ENCODE measurements around the gene TRIM2. TPM values are rescaled to one million over a fixed set of nuclear protein-coding genes. Genes with fewer than 3 reads are reported as not detected.

Gene TRIM2
- total RNA-seq, 1 experiment from 2014 or later = 18.9 TPM

DNA sequence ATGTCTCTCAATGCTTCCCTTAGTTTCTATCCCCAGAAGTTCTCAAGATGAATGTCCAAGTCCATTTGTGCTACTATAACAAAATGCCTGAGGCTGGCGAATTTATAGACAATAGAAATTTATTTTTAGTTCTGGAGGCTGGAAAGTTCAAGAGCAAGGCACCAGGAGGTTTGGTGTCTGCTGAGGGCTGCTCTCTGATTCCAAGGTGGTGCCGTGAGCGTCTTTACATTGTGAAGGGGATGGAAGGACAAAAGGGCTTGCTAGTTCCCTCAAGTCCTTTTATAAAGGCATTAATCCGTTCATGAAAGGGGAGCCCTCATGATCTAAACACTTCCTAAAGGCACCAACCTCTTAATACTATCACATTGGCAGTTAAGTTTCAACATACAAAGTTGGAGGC lies 12.3 kb downstream of the TRIM2 start:
- no TSS peak for BruUV-seq (replicated peaks)
- Histone ChIP-seq H4K20me1 (ENCODE audit: low read length) (no peaks in the 10 kb centered on the region), H3K9me2 (replicated peaks; ENCODE audit: low read length) (no peaks in the 10 kb centered on the region), H3F3A (ENCODE audit: low read length, unreplicated experiment) (no peaks in the 10 kb centered on the region), H3K4me3 (ENCODE audit: low read length) (no peak overlapping the region), H3K27ac (ENCODE audit: low read length) (no peak overlapping the region), H3K79me2 (ENCODE audit: low read length) (no peaks in the 10 kb centered on the region), H3K9me3 (ENCODE audit: low read length) (no peaks in the 10 kb centered on the region), H3K4me1 (ENCODE audit: insufficient read depth, low read length) (peaks cover 21% of the 10 kb centered on the region), H2AFZ (ENCODE audit: low read length) (no peak overlapping the region), H3K36me3 (ENCODE audit: low read depth, low read length) (no peaks in the 10 kb centered on the region), H3K4me2 (ENCODE audit: low read length) (no peak overlapping the region), H3K9ac (ENCODE audit: low read length) (no peak overlapping the region), H3K27me3 (ENCODE audit: low read length) (no peaks in the 10 kb centered on the region)
- ChIA-PET CTCF (no interaction called here), POLR2A (ENCODE audit: unreplicated experiment) (interaction anchor here (0.7 kb wide), 1 partner anchor 14 kb away, joined by 4 read pairs; no protein-coding TSS in a partner anchor)
- ATAC-seq (no peak), DNase-seq (no peak)
- TF ChIP-seq CTCF (conservative IDR thresholded peaks at IDR 0.05; ENCODE audit: low read depth, low read length) = no peak
- no peak for TF ChIP-seq EZH2 (IDR thresholded peaks at IDR 0.05; ENCODE audit: low read length, unreplicated experiment)
- TF ChIP-seq EZH2phosphoT487 (IDR thresholded peaks at IDR 0.05; ENCODE audit: borderline replicate concordance, low read length) = no peak
- intact Hi-C loops (cut with micrococcal nuclease) = no loop called here

DNA sequence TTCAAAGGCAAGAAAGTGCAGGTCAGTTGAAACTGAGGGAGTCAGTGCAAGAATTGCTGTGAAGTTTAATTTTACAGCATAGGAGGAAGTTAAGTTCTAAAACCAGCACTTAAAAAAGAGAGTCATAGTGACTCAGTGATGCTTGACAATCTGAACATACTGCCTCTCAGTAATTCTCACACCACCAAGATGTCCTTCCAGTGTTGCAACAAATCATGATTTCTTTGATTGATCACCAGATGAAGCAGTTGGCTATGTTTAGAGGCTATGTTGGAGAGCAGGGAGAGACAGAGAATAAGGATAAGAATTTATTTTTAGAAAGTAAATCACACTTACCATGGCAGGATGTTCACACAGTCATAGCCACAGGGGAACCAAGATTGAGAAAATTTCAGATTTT lies 13.2 kb downstream of the TRIM2 start:
- 0 out of 2 replicates have a peak overlapping the region, but pooled peaks have one; percentile 6 for H3K4me2 ChIP-seq (ENCODE audit: low read length)
- ChIA-PET CTCF (no interaction called here), POLR2A (ENCODE audit: unreplicated experiment) (no interaction called here)
- no peak overlapping the region for H3K4me3 ChIP-seq (ENCODE audit: low read length)
- ATAC-seq (no peak), DNase-seq (no peak)
- no peaks in the 10 kb centered on the region for H3K27me3 ChIP-seq (ENCODE audit: low read length)
- H3K9me2 ChIP-seq (replicated peaks; ENCODE audit: low read length) = no peaks in the 10 kb centered on the region
- no peaks in the 10 kb centered on the region for H3K79me2 ChIP-seq (ENCODE audit: low read length)
- H3K36me3 ChIP-seq (ENCODE audit: low read depth, low read length) = no peaks in the 10 kb centered on the region
- no peaks in the 10 kb centered on the region for H4K20me1 ChIP-seq (ENCODE audit: low read length)
- peak overlapping the region; percentile 25; the same call in 1 of the 2 replicates for H3K27ac ChIP-seq (ENCODE audit: low read length)
- BruUV-seq (replicated peaks) = no TSS peak
- H2AFZ ChIP-seq (ENCODE audit: low read length) = no peak overlapping the region
- H3K9me3 ChIP-seq (ENCODE audit: low read length) = no peaks in the 10 kb centered on the region
- intact Hi-C loops (cut with micrococcal nuclease) = no loop called here
- H3K4me1 ChIP-seq (ENCODE audit: insufficient read depth, low read length) = peaks cover 21% of the 10 kb centered on the region
- no peak overlapping the region for H3K9ac ChIP-seq (ENCODE audit: low read length)
- TF ChIP-seq EZH2phosphoT487 (IDR thresholded peaks at IDR 0.05; ENCODE audit: borderline replicate concordance, low read length) (no peak), CTCF (conservative IDR thresholded peaks at IDR 0.05; ENCODE audit: low read depth, low read length) (no peak), EZH2 (IDR thresholded peaks at IDR 0.05; ENCODE audit: low read length, unreplicated experiment) (no peak)
- no peaks in the 10 kb centered on the region for H3F3A ChIP-seq (ENCODE audit: low read length, unreplicated experiment)

DNA sequence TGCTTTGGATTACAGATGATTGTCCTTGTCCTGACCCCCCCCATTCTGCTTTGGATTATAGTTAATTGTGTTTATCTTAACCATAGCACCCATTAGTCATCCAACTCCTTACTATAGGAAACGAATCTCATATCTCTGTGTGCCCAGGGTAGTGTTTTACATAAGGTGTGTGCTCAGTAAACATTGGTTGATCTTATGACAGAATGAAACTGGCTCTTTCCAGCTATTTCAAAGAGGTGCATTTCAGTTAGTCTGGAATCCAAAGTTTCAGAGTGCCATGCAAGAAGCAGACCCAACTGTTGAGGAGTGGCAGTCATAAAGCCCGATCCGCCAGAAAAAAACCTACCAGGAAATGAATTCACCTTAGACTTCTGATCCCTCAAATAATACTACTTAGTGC lies 14.7 kb downstream of the TRIM2 start:
- DNase-seq (peak; percentile 44), ATAC-seq (peak; percentile 14)
- H3K27ac ChIP-seq (ENCODE audit: low read length) = peak overlapping the region; percentile 70
- CTCF ChIA-PET = no interaction called here
- H3K79me2 ChIP-seq (ENCODE audit: low read length) = peaks cover 6% of the 10 kb centered on the region
- H3K9me2 ChIP-seq (replicated peaks; ENCODE audit: low read length) = no peaks in the 10 kb centered on the region
- no peaks in the 10 kb centered on the region for H3K27me3 ChIP-seq (ENCODE audit: low read length)
- TF ChIP-seq EZH2phosphoT487 (IDR thresholded peaks at IDR 0.05; ENCODE audit: borderline replicate concordance, low read length) (no peak), EZH2 (IDR thresholded peaks at IDR 0.05; ENCODE audit: low read length, unreplicated experiment) (no peak), CTCF (conservative IDR thresholded peaks at IDR 0.05; ENCODE audit: low read depth, low read length) (no peak)
- H3K9me3 ChIP-seq (ENCODE audit: low read length) = no peaks in the 10 kb centered on the region
- no TSS peak for BruUV-seq (replicated peaks)
- H3K4me1 ChIP-seq (ENCODE audit: insufficient read depth, low read length) = peaks cover 26% of the 10 kb centered on the region
- intact Hi-C loops (cut with micrococcal nuclease) = no loop called here
- 0 out of 2 replicates have a peak overlapping the region, but pooled peaks have one; percentile 14 for H3K9ac ChIP-seq (ENCODE audit: low read length)
- no peaks in the 10 kb centered on the region for H4K20me1 ChIP-seq (ENCODE audit: low read length)
- no peak overlapping the region for H2AFZ ChIP-seq (ENCODE audit: low read length)
- H3K4me3 ChIP-seq (ENCODE audit: low read length) = no peak overlapping the region
- peak overlapping the region; percentile 33 for H3K4me2 ChIP-seq (ENCODE audit: low read length)
- POLR2A ChIA-PET (ENCODE audit: unreplicated experiment) = no interaction called here
- no peaks in the 10 kb centered on the region for H3F3A ChIP-seq (ENCODE audit: low read length, unreplicated experiment)
- no peaks in the 10 kb centered on the region for H3K36me3 ChIP-seq (ENCODE audit: low read depth, low read length)

Data from PC-3 (cell line).